Stomach (tissue), 9 donors: ENCODE measurements around the gene ARSI. TPM values are rescaled to one million over a fixed set of nuclear protein-coding genes. Genes with fewer than 3 reads are reported as not detected.
A peak's percentile ranks its signal among the peaks of the same experiment; 100 is the strongest.

Experiments used
- DNase-seq, 2 donors: peaks; one replicate each; pipeline versions ENCODE4 v3.0.0 to v3.0.0-alpha.2; 2013 to 2019
- H3K27ac ChIP-seq, 5 donors: fragments of 200-600 bp in 4 of 5; sonication (generic) in 4 of 5; one replicate each; pipeline ENCODE4 v1.5.1; 2013 to 2019; ENCODE audit warnings: mild to moderate bottlenecking in 1 of 5, moderate library complexity in 1 of 5
- H3K27me3 ChIP-seq, 3 donors: fragments of 200-600 bp; sonication (generic); one replicate each; pipeline ENCODE4 v1.5.1; 2017 to 2019; ENCODE audit warnings: mixed run types in 1 of 3
- H3K36me3 ChIP-seq, 4 donors: fragments of 200-600 bp; sonication (generic); 1 replicate in 3 of 4; 2 replicates in 1 of 4; pipeline ENCODE4 v1.5.1; 2016 to 2019
- H3K4me1 ChIP-seq, 4 donors: fragments of 200-600 bp; sonication (generic); one replicate each; pipeline ENCODE4 v1.5.1; 2016 to 2019
- H3K4me3 ChIP-seq, 4 donors: fragments of 200-600 bp; sonication (generic) in 3 of 4; one replicate each; pipeline ENCODE4 v1.5.1; 2016 to 2019; ENCODE audit warnings: mild to moderate bottlenecking in 1 of 4
- H3K9me3 ChIP-seq, 4 donors: fragments of 200-600 bp; sonication (generic); one replicate each; pipeline ENCODE4 v1.5.1; 2016 to 2019
- EP300 ChIP-seq: sonication (generic); formaldehyde crosslinking; IDR thresholded peaks from one replicate; pipeline ENCODE4 v1.6.1; 2017; ENCODE audit warnings: antibody characterized with exemption
- POLR2A ChIP-seq, 4 donors: fragments of 450-650 bp; IDR thresholded peaks; one replicate each; pipeline ENCODE4 v1.6.1; 2016; ENCODE audit warnings: antibody characterized with exemption in 4 of 4, control low read depth in 2 of 4, mild to moderate bottlenecking in 1 of 4, moderate library complexity in 1 of 4
- POLR2AphosphoS5 ChIP-seq, 3 donors: sonication (generic); formaldehyde crosslinking; IDR thresholded peaks; one replicate each; pipeline ENCODE4 v1.6.1; 2016; ENCODE audit warnings: antibody characterized with exemption in 3 of 3
- WGBS, 5 donors: extraction: QIAGEN DNeasy Blood & Tissue Kit in 3 of 5; methylation state at CpG; one replicate each; pipeline versions ENCODE4 v1.1.5 to v1.1.7; 2013 to 2018; 5-methylcytosine and 5-hydroxymethylcytosine counted together
- intact Hi-C: fragments of 100-400 bp; cut with DNase I; formaldehyde crosslinking; loops from one replicate; pipeline ENCODE4 v1.15.1; 2023; ENCODE audit warnings: low total_unique reads
- polyA plus RNA-seq, 3 donors: library from polyadenylated mRNA; stranded (reverse); fragments of 200-250 nt; gene quantifications; one replicate each; pipeline ENCODE4 v1.2.3, GENCODE V29; 2013
- total RNA-seq, 5 donors: library from RNA; depleted of rRNA; stranded (reverse); fragments of >200 nt; gene quantifications; one replicate each; pipeline versions ENCODE4 v1.1.0 to v1.2.3, GENCODE V29; 2014 to 2016
- TF ChIP-seq, protein P1 (sequence below), 7 experiments: fragments of 450-650 bp in 4 of 7; fragments of 200-600 bp in 3 of 7; sonication (generic) in 3 of 7; IDR thresholded peaks; one replicate each; pipeline ENCODE4 v1.5.1; 2016 to 2019; ENCODE audit warnings: antibody characterized with exemption in 7 of 7, control low read depth in 2 of 7, mild to moderate bottlenecking in 1 of 7
- donor health status: healthy with polysubstance abuse.
- donor health status: Bipolar disorder and iron deficiency.
- donor health status: healthy.

The ARSI gene
- total and polyA plus RNA-seq, 8 donors: 0.35 to 7.0 (median 1.7) TPM; not detected in 3

- TF ChIP-seq POLR2A (IDR thresholded peaks at IDR 0.05) (no peak), EP300 (no peak), POLR2AphosphoS5 (IDR thresholded peaks at IDR 0.05) (no peak)
- TF ChIP-seq, protein P1, sequence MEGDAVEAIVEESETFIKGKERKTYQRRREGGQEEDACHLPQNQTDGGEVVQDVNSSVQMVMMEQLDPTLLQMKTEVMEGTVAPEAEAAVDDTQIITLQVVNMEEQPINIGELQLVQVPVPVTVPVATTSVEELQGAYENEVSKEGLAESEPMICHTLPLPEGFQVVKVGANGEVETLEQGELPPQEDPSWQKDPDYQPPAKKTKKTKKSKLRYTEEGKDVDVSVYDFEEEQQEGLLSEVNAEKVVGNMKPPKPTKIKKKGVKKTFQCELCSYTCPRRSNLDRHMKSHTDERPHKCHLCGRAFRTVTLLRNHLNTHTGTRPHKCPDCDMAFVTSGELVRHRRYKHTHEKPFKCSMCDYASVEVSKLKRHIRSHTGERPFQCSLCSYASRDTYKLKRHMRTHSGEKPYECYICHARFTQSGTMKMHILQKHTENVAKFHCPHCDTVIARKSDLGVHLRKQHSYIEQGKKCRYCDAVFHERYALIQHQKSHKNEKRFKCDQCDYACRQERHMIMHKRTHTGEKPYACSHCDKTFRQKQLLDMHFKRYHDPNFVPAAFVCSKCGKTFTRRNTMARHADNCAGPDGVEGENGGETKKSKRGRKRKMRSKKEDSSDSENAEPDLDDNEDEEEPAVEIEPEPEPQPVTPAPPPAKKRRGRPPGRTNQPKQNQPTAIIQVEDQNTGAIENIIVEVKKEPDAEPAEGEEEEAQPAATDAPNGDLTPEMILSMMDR (IDR thresholded peaks at IDR 0.05): no peak
- Histone ChIP-seq H3K4me1 (peaks cover 0 to 17% (median 14%) of the 10 kb centered on the region in 4 donors), H3K27me3 (no peaks in the 10 kb centered on the region), H3K36me3 (no peaks in the 10 kb centered on the region), H3K9me3 (no peaks in the 10 kb centered on the region), H3K4me3 (no peak overlapping the region), H3K27ac (no peak overlapping the region)
- 90 to 93% (median 92%) methylated on average over 17 to 23 of the region's 23 CpGs for WGBS, 5 donors
- intact Hi-C loops: loop anchor here (10.0 kb wide), 1 partner anchor 160 kb away; no protein-coding TSS in a partner anchor
- DNase-seq: no peak
These were observed 37.8 kb downstream of the ARSI start for GRCh38 chr5:150264667-150265603.

- H3K9me3 ChIP-seq: no peaks in the 10 kb centered on the region
- peak; percentile 57 to 72 for DNase-seq
- H3K27ac ChIP-seq: no peak overlapping the region
- 47 to 61% (median 52%) methylated on average over 7 to 11 of the region's 11 CpGs for WGBS, 5 donors
- intact Hi-C loops: loop anchor here (10.0 kb wide), 1 partner anchor 161 kb away; no protein-coding TSS in a partner anchor
- no peaks in the 10 kb centered on the region for H3K27me3 ChIP-seq
- peaks cover 0 to 13% (median 12%) of the 10 kb centered on the region in 4 donors for H3K4me1 ChIP-seq
- H3K36me3 ChIP-seq: no peaks in the 10 kb centered on the region
- H3K4me3 ChIP-seq: no peak overlapping the region
- TF ChIP-seq EP300 (no peak), POLR2A (IDR thresholded peaks at IDR 0.05) (no peak), POLR2AphosphoS5 (IDR thresholded peaks at IDR 0.05) (no peak)
- TF ChIP-seq, protein P1 (IDR thresholded peaks at IDR 0.05): no peak
These were observed 38.7 kb downstream of the ARSI start for GRCh38 chr5:150263801-150264621.

DNA sequence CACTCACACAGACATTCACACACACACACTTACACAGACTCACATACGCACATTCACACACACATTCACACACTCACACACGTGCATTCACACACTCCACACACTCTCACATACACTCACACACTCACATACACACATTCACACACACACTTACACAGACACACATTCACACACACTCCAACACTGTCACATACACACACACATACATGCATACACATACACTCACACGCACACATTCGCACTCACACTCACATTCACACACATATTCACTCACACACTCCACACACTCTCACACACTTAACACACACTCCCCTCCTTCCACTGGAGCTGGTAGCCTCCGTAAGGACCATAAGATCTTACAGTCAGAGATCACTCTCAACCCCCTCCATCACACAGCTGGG lies 39.3 kb downstream of the ARSI start:
- no peak for DNase-seq
- Histone ChIP-seq H3K27me3 (no peaks in the 10 kb centered on the region), H3K9me3 (no peaks in the 10 kb centered on the region), H3K4me1 (peaks cover 0 to 13% (median 12%) of the 10 kb centered on the region in 4 donors), H3K36me3 (no peaks in the 10 kb centered on the region), H3K27ac (no peak overlapping the region), H3K4me3 (no peak overlapping the region)
- intact Hi-C loops: loop anchor here (10.0 kb wide), 1 partner anchor 161 kb away; no protein-coding TSS in a partner anchor
- WGBS, 5 donors: 77 to 88% (median 85%) methylated on average over 5 of the region's 5 CpGs
- TF ChIP-seq EP300 (no peak), POLR2AphosphoS5 (IDR thresholded peaks at IDR 0.05) (no peak), POLR2A (IDR thresholded peaks at IDR 0.05) (no peak)
- TF ChIP-seq, protein P1 (IDR thresholded peaks at IDR 0.05): no peak

DNA sequence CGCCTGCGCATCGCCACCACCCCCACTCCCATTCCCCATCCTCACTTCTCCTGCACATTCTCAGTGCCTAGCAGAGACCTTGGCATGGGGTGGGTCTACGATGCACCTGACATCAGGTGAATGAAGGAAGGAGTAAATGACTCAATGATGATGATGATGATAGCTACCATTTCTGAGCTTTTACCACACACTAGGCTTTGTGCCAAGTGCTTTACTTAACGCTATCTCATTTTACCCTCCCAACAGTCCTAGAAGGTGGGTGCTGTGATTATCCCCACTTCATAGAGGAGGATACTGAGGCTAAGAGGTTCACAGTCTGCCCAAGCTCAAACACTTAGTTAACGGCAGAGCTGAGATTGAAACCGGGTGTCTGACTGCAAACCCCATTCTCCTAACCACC lies 40.2 kb downstream of the ARSI start:
- H3K9me3 ChIP-seq: no peaks in the 10 kb centered on the region
- H3K27me3 ChIP-seq: no peaks in the 10 kb centered on the region
- TF ChIP-seq EP300: no peak
- TF ChIP-seq POLR2AphosphoS5 (IDR thresholded peaks at IDR 0.05): no peak
- intact Hi-C loops: loop anchor here (10.0 kb wide), 1 partner anchor 162 kb away; no protein-coding TSS in a partner anchor
- no peaks in the 10 kb centered on the region for H3K36me3 ChIP-seq
- DNase-seq: no peak
- peaks cover 0 to 13% (median 12%) of the 10 kb centered on the region in 4 donors for H3K4me1 ChIP-seq
- no peak overlapping the region for H3K27ac ChIP-seq
- no peak overlapping the region for H3K4me3 ChIP-seq
- WGBS, 5 donors: 87 to 95% (median 90%) methylated on average over 7 of the region's 7 CpGs
